ENCODE results near the gene ADAMTS7.

ADAMTS7 gene

GRCh38 chr15:78711638-78712037 is 99.6 kb downstream of the ADAMTS7 start:
- no peaks in the 10 kb centered on the region for H3K27me3 ChIP-seq (replicated peaks; ENCODE audit: control insufficient read depth, insufficient read depth, low read length, poor library complexity, severe bottlenecking)
- H3K36me3 ChIP-seq (ENCODE audit: control insufficient read depth, insufficient read depth, low read length) = no peaks in the 10 kb centered on the region
- DNase-seq = no peak
- H3K4me1 ChIP-seq (ENCODE audit: control insufficient read depth, insufficient read depth, low read length, poor library complexity, severe bottlenecking) = peaks cover 4% of the 10 kb centered on the region
- no peak overlapping the region for H3K27ac ChIP-seq (ENCODE audit: insufficient read depth, low read length, poor library complexity, severe bottlenecking)
- H3K4me3 ChIP-seq (ENCODE audit: insufficient read depth, low read depth, low read length, poor library complexity, severe bottlenecking) = no peak overlapping the region
- no peaks in the 10 kb centered on the region for H3K9me3 ChIP-seq (ENCODE audit: control insufficient read depth, low read length)

- Histone ChIP-seq H3K27ac (ENCODE audit: insufficient read depth, low read length, poor library complexity, severe bottlenecking) (no peak overlapping the region), H3K9me3 (ENCODE audit: control insufficient read depth, low read length) (no peaks in the 10 kb centered on the region), H3K36me3 (ENCODE audit: control insufficient read depth, insufficient read depth, low read length) (no peaks in the 10 kb centered on the region), H3K4me1 (ENCODE audit: control insufficient read depth, insufficient read depth, low read length, poor library complexity, severe bottlenecking) (peaks cover 4% of the 10 kb centered on the region), H3K4me3 (ENCODE audit: insufficient read depth, low read depth, low read length, poor library complexity, severe bottlenecking) (no peak overlapping the region), H3K27me3 (replicated peaks; ENCODE audit: control insufficient read depth, insufficient read depth, low read length, poor library complexity, severe bottlenecking) (no peaks in the 10 kb centered on the region)
- DNase-seq = peak; percentile 20 to 44 (median 22)
Observed at GRCh38 chr15:78709263-78709882, 101.9 kb downstream of the ADAMTS7 start.
